HCT116 (cell line): Measurements from ENCODE around the gene VIPR2.
"Not testable (repeated sequence)": the region's sequence is repeated elsewhere in the genome, so short reads cannot be mapped to it uniquely, and the experiment has no call there.

Experiments
- EZH2 ChIP-seq: fragments of 200-600 bp; sonication (generic); IDR thresholded peaks from 2 replicates; pipeline ENCODE4 v1.6.1; 2017; ENCODE audit warnings: antibody characterized with exemption, mixed run types
- YY1 ChIP-seq: IDR thresholded peaks from 2 replicates; pipeline ENCODE4 v1.6.1; 2011; ENCODE audit warnings: low read length, low read depth, moderate library complexity, mild to moderate bottlenecking; ENCODE audit not compliant: insufficient replicate concordance; ENCODE audit errors: extremely low read depth
- TF ChIP-seq, protein P1 (sequence below), 3 experiments: fragments of 200-600 bp in 1 of 3; sonication (generic) in 1 of 3; IDR thresholded peaks in 2 of 3; conservative IDR thresholded peaks in 1 of 3; 2 replicates each; pipeline ENCODE4 v1.5.1; 2012 to 2017; ENCODE audit warnings: low read depth in 2 of 3, low read length in 2 of 3, antibody characterized with exemption in 1 of 3, borderline replicate concordance in 1 of 3, control low read depth in 1 of 3, mild to moderate bottlenecking in 1 of 3, mixed read lengths in 1 of 3, mixed run types in 1 of 3, moderate library complexity in 1 of 3; ENCODE audit not compliant: insufficient read depth in 1 of 3
- TF ChIP-seq, protein P2 (sequence below): IDR thresholded peaks from 2 replicates; pipeline ENCODE4 v1.6.1; 2012
- TF ChIP-seq, protein P3 (sequence below): IDR thresholded peaks from 2 replicates; pipeline ENCODE4 v1.6.1; 2012; ENCODE audit warnings: low read depth
- TF ChIP-seq, protein P4 (sequence below): IDR thresholded peaks from 2 replicates; pipeline ENCODE4 v1.6.1; 2011; ENCODE audit warnings: mild to moderate bottlenecking, low read length, moderate library complexity; ENCODE audit not compliant: insufficient replicate concordance; ENCODE audit errors: extremely low read depth

DNA sequence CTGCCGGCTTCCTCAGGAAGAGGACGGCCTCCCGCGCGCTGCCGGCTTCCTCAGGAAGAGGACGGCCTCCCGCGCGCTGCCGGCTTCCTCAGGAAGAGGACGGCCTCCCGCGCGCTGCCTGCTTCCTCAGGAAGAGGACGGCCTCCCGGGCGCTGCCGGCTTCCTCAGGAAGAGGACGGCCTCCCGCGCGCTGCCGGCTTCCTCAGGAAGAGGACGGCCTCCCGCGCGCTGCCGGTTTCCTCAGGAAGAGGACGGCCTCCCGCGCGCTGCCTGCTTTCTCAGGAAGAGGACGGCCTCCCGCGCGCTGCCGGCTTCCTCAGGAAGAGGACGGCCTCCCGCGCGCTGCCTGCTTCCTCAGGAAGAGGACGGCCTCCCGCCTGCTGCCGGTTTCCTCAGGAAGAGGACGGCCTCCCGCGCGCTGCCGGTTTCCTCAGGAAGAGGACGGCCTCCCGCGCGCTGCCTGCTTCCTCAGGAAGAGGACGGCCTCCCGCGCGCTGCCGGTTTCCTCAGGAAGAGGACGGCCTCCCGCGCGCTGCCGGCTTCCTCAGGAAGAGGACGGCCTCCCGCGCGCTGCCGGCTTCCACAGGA is 138.6 kb downstream of the VIPR2 start:
- TF ChIP-seq, protein P1, sequence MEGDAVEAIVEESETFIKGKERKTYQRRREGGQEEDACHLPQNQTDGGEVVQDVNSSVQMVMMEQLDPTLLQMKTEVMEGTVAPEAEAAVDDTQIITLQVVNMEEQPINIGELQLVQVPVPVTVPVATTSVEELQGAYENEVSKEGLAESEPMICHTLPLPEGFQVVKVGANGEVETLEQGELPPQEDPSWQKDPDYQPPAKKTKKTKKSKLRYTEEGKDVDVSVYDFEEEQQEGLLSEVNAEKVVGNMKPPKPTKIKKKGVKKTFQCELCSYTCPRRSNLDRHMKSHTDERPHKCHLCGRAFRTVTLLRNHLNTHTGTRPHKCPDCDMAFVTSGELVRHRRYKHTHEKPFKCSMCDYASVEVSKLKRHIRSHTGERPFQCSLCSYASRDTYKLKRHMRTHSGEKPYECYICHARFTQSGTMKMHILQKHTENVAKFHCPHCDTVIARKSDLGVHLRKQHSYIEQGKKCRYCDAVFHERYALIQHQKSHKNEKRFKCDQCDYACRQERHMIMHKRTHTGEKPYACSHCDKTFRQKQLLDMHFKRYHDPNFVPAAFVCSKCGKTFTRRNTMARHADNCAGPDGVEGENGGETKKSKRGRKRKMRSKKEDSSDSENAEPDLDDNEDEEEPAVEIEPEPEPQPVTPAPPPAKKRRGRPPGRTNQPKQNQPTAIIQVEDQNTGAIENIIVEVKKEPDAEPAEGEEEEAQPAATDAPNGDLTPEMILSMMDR (IDR thresholded peaks at IDR 0.05 in 2 of 3, conservative IDR thresholded peaks at IDR 0.05 in 1 of 3; ENCODE audit: borderline replicate concordance in 1 of 3, insufficient read depth in 1 of 3, low read depth in 2 of 3, low read length in 2 of 3) = not testable (repeated sequence)
- TF ChIP-seq, protein P2, sequence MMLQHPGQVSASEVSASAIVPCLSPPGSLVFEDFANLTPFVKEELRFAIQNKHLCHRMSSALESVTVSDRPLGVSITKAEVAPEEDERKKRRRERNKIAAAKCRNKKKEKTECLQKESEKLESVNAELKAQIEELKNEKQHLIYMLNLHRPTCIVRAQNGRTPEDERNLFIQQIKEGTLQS = not testable (repeated sequence)
- not testable (repeated sequence) for TF ChIP-seq EZH2, YY1
- TF ChIP-seq, protein P3, sequence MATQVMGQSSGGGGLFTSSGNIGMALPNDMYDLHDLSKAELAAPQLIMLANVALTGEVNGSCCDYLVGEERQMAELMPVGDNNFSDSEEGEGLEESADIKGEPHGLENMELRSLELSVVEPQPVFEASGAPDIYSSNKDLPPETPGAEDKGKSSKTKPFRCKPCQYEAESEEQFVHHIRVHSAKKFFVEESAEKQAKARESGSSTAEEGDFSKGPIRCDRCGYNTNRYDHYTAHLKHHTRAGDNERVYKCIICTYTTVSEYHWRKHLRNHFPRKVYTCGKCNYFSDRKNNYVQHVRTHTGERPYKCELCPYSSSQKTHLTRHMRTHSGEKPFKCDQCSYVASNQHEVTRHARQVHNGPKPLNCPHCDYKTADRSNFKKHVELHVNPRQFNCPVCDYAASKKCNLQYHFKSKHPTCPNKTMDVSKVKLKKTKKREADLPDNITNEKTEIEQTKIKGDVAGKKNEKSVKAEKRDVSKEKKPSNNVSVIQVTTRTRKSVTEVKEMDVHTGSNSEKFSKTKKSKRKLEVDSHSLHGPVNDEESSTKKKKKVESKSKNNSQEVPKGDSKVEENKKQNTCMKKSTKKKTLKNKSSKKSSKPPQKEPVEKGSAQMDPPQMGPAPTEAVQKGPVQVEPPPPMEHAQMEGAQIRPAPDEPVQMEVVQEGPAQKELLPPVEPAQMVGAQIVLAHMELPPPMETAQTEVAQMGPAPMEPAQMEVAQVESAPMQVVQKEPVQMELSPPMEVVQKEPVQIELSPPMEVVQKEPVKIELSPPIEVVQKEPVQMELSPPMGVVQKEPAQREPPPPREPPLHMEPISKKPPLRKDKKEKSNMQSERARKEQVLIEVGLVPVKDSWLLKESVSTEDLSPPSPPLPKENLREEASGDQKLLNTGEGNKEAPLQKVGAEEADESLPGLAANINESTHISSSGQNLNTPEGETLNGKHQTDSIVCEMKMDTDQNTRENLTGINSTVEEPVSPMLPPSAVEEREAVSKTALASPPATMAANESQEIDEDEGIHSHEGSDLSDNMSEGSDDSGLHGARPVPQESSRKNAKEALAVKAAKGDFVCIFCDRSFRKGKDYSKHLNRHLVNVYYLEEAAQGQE = not testable (repeated sequence)
- TF ChIP-seq, protein P4, sequence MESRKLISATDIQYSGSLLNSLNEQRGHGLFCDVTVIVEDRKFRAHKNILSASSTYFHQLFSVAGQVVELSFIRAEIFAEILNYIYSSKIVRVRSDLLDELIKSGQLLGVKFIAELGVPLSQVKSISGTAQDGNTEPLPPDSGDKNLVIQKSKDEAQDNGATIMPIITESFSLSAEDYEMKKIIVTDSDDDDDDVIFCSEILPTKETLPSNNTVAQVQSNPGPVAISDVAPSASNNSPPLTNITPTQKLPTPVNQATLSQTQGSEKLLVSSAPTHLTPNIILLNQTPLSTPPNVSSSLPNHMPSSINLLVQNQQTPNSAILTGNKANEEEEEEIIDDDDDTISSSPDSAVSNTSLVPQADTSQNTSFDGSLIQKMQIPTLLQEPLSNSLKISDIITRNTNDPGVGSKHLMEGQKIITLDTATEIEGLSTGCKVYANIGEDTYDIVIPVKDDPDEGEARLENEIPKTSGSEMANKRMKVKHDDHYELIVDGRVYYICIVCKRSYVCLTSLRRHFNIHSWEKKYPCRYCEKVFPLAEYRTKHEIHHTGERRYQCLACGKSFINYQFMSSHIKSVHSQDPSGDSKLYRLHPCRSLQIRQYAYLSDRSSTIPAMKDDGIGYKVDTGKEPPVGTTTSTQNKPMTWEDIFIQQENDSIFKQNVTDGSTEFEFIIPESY = not testable (repeated sequence)
